ENCODE data around the gene PTPRT.

PTPRT gene

DNA sequence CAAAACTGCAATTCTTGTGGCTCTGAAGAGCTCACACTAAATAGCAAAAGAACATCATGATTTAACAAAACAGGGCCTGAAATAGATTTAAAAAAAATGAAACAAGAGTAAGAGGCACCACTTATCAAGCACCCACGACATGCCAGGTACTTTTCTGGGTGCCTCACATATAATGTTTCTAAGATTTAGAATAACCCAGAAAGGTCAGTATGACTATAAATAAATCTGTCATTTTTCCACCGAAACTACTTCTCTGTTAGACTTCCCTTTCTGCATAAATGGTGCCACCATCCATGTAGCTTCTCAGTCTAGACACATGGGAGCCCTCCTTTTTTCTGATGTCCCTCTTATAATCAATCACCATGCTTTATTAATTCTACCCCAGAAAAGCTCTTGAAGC, 919.2 kb downstream of the PTPRT start:
- no peaks in the 10 kb centered on the region for H3K4me1 ChIP-seq (ENCODE audit: control insufficient read depth in 1 of 2, insufficient read depth in 1 of 2, low read depth in 1 of 2, low read length in 1 of 2)
- H3K27ac ChIP-seq: no peak overlapping the region
- no peaks in the 10 kb centered on the region for H3K36me3 ChIP-seq
- TF ChIP-seq, protein P1, sequence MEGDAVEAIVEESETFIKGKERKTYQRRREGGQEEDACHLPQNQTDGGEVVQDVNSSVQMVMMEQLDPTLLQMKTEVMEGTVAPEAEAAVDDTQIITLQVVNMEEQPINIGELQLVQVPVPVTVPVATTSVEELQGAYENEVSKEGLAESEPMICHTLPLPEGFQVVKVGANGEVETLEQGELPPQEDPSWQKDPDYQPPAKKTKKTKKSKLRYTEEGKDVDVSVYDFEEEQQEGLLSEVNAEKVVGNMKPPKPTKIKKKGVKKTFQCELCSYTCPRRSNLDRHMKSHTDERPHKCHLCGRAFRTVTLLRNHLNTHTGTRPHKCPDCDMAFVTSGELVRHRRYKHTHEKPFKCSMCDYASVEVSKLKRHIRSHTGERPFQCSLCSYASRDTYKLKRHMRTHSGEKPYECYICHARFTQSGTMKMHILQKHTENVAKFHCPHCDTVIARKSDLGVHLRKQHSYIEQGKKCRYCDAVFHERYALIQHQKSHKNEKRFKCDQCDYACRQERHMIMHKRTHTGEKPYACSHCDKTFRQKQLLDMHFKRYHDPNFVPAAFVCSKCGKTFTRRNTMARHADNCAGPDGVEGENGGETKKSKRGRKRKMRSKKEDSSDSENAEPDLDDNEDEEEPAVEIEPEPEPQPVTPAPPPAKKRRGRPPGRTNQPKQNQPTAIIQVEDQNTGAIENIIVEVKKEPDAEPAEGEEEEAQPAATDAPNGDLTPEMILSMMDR (IDR thresholded peaks at IDR 0.05): no peak
- H3K9me3 ChIP-seq: no peaks in the 10 kb centered on the region
- no peaks in the 10 kb centered on the region for H3K27me3 ChIP-seq
- H3K4me3 ChIP-seq (ENCODE audit: low read depth in 1 of 2, low read length in 1 of 2): no peak overlapping the region

DNA sequence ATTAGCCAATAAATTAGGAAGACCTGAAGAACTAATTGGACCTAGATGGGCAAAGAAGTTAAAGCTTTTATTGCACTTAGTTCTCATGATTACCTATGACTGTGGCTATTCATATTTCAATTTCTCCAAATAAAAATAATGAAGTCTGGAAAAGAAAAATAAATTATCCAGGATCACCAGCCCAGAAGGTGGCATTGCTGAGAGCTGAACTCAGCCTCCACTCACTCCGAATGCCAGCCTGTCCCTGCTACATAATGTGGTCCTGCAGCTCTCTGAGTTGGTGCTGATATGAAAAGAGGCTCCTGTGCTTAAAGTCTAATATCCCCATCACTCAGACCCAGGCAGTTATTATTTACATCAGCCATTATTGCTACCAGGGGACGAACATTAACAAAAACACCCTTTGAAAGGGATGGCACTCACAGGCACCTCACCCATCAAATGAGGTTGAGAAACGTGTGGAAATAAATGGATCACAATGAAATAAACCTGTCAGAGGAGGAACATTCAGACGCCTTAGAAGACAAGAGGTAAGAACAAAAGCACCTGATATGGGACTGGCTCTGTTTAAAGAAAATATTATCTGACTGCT, 921.8 kb downstream of the PTPRT start:
- TF ChIP-seq, protein P1 (IDR thresholded peaks at IDR 0.05): no peak
- no peaks in the 10 kb centered on the region for H3K4me1 ChIP-seq (ENCODE audit: control insufficient read depth in 1 of 2, insufficient read depth in 1 of 2, low read depth in 1 of 2, low read length in 1 of 2)
- no peaks in the 10 kb centered on the region for H3K36me3 ChIP-seq
- H3K27me3 ChIP-seq: no peaks in the 10 kb centered on the region
- no peaks in the 10 kb centered on the region for H3K9me3 ChIP-seq
- H3K27ac ChIP-seq: no peak overlapping the region
- H3K4me3 ChIP-seq (ENCODE audit: low read depth in 1 of 2, low read length in 1 of 2): no peak overlapping the region

DNA sequence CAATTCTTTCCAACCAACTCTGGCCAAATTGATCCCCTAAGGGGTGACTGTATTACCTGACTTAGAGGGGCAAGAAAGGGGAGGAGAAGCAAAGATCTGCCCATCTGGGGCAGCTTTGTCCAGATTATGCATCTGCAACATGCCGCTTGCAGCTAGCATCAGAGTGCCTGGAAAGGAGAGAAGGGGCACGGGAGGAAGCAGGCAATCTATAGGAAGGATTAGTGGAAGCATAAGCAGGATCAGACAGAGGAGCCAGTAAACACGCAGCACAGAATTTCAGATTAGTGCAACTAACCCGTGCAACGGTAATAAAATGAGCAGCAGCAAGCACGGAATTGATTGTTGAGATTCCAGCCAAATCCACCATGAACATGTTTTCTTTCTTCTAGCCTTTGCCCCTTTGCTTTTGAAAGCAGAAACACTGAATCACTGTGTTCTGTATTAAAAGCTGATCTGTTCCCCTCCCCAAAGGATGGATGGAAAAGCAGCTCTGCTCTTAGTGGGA, 927.9 kb downstream of the PTPRT start:
- no peak overlapping the region for H3K27ac ChIP-seq
- TF ChIP-seq, protein P1 (IDR thresholded peaks at IDR 0.05): no peak

DNA sequence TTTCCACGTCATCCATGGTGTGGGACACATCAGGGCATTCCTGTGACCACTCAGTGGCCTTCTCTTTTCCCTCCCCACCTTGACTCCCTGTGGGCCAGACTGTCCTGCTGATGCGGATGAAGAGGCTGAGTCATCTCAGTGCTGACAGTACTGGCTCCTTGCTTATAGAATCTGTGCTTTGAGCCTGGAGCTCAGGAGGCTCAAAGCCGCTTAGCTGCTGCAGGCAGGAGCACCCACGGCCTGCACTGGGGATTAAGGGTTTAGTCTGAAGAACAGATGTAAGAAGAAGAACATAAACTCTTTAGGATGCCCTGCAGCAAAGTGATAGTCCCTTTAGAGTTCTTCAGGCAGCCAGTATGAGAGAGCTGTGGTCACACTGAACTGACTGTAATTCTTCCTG, 929.5 kb downstream of the PTPRT start:
- no peak overlapping the region for H3K4me3 ChIP-seq (ENCODE audit: low read depth in 1 of 2, low read length in 1 of 2)
- H3K27ac ChIP-seq: no peak overlapping the region
- H3K27me3 ChIP-seq: no peaks in the 10 kb centered on the region
- H3K36me3 ChIP-seq: no peaks in the 10 kb centered on the region
- TF ChIP-seq, protein P1 (IDR thresholded peaks at IDR 0.05): no peak
- H3K9me3 ChIP-seq: no peaks in the 10 kb centered on the region
- H3K4me1 ChIP-seq (ENCODE audit: control insufficient read depth in 1 of 2, insufficient read depth in 1 of 2, low read depth in 1 of 2, low read length in 1 of 2): no peaks in the 10 kb centered on the region

More for the DNA sequence above, 927.9 kb downstream of the PTPRT start:
- H3K9me3 ChIP-seq: no peaks in the 10 kb centered on the region
- H3K27me3 ChIP-seq: no peaks in the 10 kb centered on the region
- H3K36me3 ChIP-seq: no peaks in the 10 kb centered on the region
- no peak overlapping the region for H3K4me3 ChIP-seq (ENCODE audit: low read depth in 1 of 2, low read length in 1 of 2)
- no peaks in the 10 kb centered on the region for H3K4me1 ChIP-seq (ENCODE audit: control insufficient read depth in 1 of 2, insufficient read depth in 1 of 2, low read depth in 1 of 2, low read length in 1 of 2)

DNA sequence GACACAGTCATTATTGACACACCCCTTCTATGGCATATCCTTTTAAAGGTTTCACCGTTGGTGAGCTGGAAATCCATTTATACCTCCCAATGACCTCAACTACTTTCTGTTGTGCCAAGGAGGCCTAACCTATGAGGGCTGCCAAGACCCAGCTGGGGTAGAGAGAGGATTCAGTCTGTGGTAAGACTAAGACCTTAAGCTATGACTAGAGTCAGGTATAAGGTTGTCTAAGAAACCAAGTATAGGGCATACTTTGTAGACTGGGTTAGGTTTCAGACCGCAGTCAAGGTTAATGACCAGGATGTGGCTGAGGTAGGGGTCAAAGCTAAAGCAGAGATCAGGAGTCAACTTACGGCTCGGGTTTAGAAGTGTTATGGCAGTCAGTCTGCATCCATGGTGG, 930.3 kb downstream of the PTPRT start:
- Histone ChIP-seq H3K36me3 (no peaks in the 10 kb centered on the region), H3K27me3 (no peaks in the 10 kb centered on the region), H3K4me1 (ENCODE audit: control insufficient read depth in 1 of 2, insufficient read depth in 1 of 2, low read depth in 1 of 2, low read length in 1 of 2) (no peaks in the 10 kb centered on the region), H3K4me3 (ENCODE audit: low read depth in 1 of 2, low read length in 1 of 2) (no peak overlapping the region), H3K9me3 (no peaks in the 10 kb centered on the region), H3K27ac (no peak overlapping the region)
- TF ChIP-seq, protein P1 (IDR thresholded peaks at IDR 0.05): no peak

Measured in neutrophil (primary cell).